ENCODE results near the gene GUK1. TPM values are rescaled to one million over a fixed set of nuclear protein-coding genes. Genes with fewer than 3 reads are reported as not detected.

The GUK1 gene
- total and polyA plus RNA-seq, 5 experiments from 2014 or later: 189 to 466 (median 369) TPM

DNA sequence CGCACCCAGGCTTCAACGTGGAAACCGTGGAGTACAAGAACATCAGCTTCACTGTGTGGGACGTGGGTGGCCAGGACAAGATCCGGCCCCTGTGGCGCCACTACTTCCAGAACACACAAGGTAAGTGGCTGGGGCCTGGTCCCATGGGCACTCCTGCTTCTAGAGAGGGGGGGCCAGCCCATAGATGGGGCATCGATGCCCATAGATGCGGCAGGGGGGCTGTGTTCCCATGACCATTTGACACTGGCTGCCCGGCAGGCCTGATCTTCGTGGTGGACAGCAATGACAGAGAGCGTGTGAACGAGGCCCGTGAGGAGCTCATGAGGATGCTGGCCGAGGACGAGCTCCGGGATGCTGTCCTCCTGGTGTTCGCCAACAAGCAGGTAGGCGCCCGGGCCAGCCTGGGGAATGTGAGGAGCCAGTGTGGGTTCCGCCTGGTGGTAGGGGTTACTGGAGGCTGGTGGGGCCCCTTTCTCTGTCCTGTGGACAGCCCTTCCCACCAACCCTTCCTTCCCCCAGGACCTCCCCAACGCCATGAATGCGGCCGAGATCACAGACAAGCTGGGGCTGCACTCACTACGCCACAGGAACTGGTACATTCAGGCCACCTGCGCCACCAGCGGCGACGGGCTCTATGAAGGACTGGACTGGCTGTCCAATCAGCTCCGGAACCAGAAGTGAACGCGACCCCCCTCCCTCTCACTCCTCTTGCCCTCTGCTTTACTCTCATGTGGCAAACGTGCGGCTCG, 42.6 kb upstream of the GUK1 start:
- ATAC-seq (no peak), DNase-seq (no peak)
- H3K27ac Mint-ChIP-seq: peak overlapping the region in 4 of 10 donors; percentile 10 to 68 (median 58)
- POLR2A ChIA-PET: interaction anchor here (2.7 kb wide), 1 partner anchor 15 kb away, joined by 14 read pairs; the partner anchor contains the start of gene ARF1
- H3K4me1 Mint-ChIP-seq: peaks cover 17 to 44% (median 41%) of the 10 kb centered on the region in 4 donors
- peak overlapping the region in 2 of 10 donors; percentile 45 to 60 for H3K4me3 Mint-ChIP-seq
- no peaks in the 10 kb centered on the region for H3K27me3 Mint-ChIP-seq
- H3K36me3 Mint-ChIP-seq: peaks cover 6 to 56% (median 14%) of the 10 kb centered on the region in 3 donors
- peaks cover 0 to 14% (median 7%) of the 10 kb centered on the region in 9 donors for H3K9me3 Mint-ChIP-seq

DNA sequence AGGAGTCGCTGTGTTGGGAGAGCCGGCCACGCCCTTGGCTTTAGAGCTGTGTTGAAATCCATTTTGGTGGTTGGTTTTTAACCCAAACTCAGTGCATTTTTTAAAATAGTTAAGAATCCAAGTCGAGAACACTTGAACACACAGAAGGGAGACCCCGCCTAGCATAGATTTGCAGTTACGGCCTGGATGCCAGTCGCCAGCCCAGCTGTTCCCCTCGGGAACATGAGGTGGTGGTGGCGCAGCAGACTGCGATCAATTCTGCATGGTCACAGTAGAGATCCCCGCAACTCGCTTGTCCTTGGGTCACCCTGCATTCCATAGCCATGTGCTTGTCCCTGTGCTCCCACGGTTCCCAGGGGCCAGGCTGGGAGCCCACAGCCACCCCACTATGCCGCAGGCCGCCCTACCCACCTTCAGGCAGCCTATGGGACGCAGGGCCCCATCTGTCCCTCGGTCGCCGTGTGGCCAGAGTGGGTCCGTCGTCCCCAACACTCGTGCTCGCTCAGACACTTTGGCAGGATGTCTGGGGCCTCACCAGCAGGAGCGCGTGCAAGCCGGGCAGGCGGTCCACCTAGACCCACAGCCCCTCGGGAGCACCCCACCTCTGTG, 41.7 kb upstream of the GUK1 start:
- Mint-ChIP-seq H3K4me3 (peak overlapping the region in 1 of 10 donors; percentile 32), H3K4me1 (peaks cover 18 to 43% (median 41%) of the 10 kb centered on the region in 4 donors), H3K9me3 (peaks cover 0 to 14% (median 7%) of the 10 kb centered on the region in 9 donors), H3K27me3 (peaks cover 0 to 1% (median 0%) of the 10 kb centered on the region in 5 donors), H3K36me3 (peaks cover 6 to 50% (median 14%) of the 10 kb centered on the region in 3 donors), H3K27ac (peak overlapping the region in 4 of 10 donors; percentile 17 to 68 (median 50))
- POLR2A ChIA-PET: interaction anchor here (2.7 kb wide), 1 partner anchor 16 kb away, joined by 14 read pairs; the partner anchor contains the start of gene ARF1
- DNase-seq: no peak
- no peak for ATAC-seq

DNA sequence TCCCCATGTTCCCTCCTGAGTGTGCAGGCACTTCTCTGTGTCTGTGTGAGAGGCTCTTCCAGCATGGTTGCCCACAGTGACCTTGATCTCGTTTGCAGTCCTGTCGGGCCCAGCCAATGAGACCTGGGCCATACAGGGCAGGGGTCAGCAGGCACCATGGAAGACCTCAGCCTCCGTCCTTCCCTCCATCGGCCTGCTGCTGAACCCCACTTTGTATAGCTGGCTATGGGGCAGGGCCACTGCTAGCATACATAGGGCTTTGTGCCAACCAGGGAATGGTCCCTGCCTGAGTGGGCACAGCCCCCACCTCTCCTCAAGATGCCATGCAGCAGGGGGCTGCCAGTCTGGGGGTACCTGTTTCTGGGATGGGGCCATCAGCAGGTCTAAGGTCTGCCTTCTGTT, 40.7 kb upstream of the GUK1 start:
- peaks cover 0 to 13% (median 7%) of the 10 kb centered on the region in 9 donors for H3K9me3 Mint-ChIP-seq
- POLR2A ChIA-PET: interaction anchor here (0.8 to 2.7 kb wide), 6 partner anchors 9 to 67 kb away, joined by 3 to 14 read pairs (median 4); partner anchors contain the start of genes ARF1, IBA57 and MRPL55
- peaks cover 20 to 47% (median 45%) of the 10 kb centered on the region in 4 donors for H3K4me1 Mint-ChIP-seq
- H3K36me3 Mint-ChIP-seq: peaks cover 6 to 50% (median 11%) of the 10 kb centered on the region in 3 donors
- H3K27me3 Mint-ChIP-seq: peaks cover 0 to 1% (median 0%) of the 10 kb centered on the region in 5 donors
- DNase-seq (peak in 1 of 10 donors; percentile 38), ATAC-seq (no peak)
- H3K27ac Mint-ChIP-seq: peak overlapping the region in 6 of 10 donors; percentile 17 to 93 (median 49)
- no peak overlapping the region for H3K4me3 Mint-ChIP-seq

DNA sequence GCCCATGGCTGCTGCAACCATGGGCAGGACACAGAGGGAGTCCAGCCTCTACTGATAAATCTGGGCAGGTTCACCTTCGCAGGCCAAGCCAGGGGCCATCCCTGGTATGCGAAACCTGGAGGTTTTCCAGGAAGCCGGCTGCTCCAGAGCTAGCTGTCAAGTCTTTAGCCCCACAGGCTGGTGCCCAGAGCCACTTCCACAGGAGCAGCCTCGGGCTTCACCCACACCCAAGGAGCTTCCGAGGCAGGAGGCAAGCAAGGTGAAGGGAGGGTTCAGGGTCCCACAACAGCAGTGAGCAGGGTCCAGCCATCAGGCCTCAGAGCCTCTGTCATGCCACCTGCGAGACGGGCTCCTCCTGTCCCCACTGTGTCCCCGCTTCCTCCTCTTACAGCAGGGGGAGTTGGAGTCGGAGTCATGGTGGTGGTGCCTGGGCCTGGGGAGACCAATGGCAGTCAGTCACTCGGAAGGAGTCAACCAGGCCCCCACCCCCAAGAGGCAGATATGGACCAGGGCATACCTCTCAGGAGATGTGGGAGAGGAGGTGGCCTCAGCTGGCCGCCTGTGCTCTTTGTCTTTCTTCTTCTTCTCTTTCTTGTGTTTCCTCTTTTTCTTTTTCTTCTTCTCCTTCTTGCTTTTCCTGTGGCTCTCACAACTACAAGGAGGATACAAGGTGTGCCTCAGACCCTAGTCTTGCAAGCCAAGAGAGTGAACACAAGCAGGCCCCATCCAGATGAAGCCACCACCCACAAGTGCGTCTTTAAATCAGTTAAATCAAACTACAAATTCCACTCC, 39.1 kb upstream of the GUK1 start:
- no peak for ATAC-seq
- POLR2A ChIA-PET: interaction anchor here (1.5 kb wide), 1 partner anchor 19 kb away, joined by 3 read pairs; the partner anchor contains the start of gene ARF1
- H3K4me3 Mint-ChIP-seq: peak overlapping the region; percentile 24 to 98 (median 78)
- peaks cover 0 to 1% (median 0%) of the 10 kb centered on the region in 5 donors for H3K27me3 Mint-ChIP-seq
- H3K4me1 Mint-ChIP-seq: peaks cover 10 to 34% (median 32%) of the 10 kb centered on the region in 4 donors
- peak overlapping the region; percentile 63 to 93 (median 90) for H3K27ac Mint-ChIP-seq
- peak in 1 of 10 donors; percentile 56 for DNase-seq
- peaks cover 0 to 40% (median 0%) of the 10 kb centered on the region in 3 donors for H3K36me3 Mint-ChIP-seq
- no peaks in the 10 kb centered on the region for H3K9me3 Mint-ChIP-seq

DNA sequence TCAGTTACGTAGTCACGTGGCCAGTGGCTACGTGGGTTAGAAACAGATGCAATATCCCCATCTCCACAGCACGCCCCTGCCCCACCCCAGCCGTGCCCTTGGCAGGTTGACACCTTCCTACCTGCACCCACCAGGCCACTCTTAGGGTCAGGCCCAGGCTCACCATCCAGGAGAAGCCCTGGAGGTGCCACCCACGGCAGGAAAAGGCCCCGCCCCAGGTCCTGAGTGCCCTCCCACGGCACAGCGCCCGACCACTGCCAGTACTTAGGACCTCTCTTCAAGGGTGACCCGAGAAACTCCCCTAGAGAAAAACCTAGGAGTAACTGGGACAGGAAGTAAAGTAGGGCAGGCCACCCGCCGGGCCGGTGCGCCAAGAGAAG, 38.5 kb upstream of the GUK1 start:
- peaks cover 10 to 31% (median 30%) of the 10 kb centered on the region in 4 donors for H3K4me1 Mint-ChIP-seq
- ATAC-seq (no peak), DNase-seq (peak in 1 of 10 donors; percentile 61)
- H3K4me3 Mint-ChIP-seq: peak overlapping the region; percentile 24 to 98 (median 78)
- no peaks in the 10 kb centered on the region for H3K9me3 Mint-ChIP-seq
- POLR2A ChIA-PET: no interaction called here
- peak overlapping the region; percentile 63 to 93 (median 90) for H3K27ac Mint-ChIP-seq
- peaks cover 0 to 1% (median 0%) of the 10 kb centered on the region in 5 donors for H3K27me3 Mint-ChIP-seq
- H3K36me3 Mint-ChIP-seq: peaks cover 0 to 41% (median 0%) of the 10 kb centered on the region in 3 donors

DNA sequence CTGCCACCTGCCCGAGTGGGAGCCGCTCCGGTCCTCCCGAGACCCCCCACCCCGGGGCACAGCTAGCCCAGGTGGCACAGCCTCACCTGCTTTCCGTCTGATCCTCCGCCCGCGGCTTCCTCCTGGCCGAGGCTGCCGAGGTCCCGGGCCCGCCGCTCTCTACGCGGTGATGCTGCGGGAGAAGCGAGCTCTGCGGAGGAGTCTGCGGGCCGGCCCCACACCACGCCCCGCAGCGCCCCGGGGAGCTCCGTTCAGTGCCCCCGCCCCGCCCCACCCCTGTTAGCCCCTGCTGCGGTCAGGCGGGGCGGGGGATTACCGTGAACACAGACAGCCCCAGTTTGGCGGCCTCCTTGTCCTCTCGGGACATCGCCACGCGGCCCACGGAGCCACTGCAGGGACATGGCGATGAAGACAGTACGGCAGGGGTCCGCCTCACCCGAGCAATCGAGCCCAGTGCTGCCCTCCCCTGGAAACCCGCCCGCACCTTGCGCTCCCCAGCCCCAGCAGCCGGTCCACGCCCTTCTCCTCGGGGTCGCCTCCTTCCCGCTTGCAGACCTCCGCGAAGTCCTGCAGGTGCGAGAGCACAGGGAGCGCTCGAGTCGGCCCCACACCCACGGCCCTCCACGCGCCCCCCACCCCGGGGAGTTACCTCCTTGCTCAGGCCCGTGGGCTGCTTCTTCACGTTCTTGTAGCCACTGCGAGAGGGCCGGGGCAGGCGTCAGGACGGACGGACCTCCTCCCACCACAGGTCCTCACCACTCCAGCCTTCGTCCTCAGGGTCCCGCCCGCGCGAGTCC, 37.9 kb upstream of the GUK1 start:
- POLR2A ChIA-PET: interaction anchor here (0.5 to 0.7 kb wide), 2 partner anchors 16 to 305 kb away, joined by 3 to 4 read pairs; partner anchors contain the start of gene TRIM11
- peaks cover 0 to 43% (median 0%) of the 10 kb centered on the region in 3 donors for H3K36me3 Mint-ChIP-seq

DNA sequence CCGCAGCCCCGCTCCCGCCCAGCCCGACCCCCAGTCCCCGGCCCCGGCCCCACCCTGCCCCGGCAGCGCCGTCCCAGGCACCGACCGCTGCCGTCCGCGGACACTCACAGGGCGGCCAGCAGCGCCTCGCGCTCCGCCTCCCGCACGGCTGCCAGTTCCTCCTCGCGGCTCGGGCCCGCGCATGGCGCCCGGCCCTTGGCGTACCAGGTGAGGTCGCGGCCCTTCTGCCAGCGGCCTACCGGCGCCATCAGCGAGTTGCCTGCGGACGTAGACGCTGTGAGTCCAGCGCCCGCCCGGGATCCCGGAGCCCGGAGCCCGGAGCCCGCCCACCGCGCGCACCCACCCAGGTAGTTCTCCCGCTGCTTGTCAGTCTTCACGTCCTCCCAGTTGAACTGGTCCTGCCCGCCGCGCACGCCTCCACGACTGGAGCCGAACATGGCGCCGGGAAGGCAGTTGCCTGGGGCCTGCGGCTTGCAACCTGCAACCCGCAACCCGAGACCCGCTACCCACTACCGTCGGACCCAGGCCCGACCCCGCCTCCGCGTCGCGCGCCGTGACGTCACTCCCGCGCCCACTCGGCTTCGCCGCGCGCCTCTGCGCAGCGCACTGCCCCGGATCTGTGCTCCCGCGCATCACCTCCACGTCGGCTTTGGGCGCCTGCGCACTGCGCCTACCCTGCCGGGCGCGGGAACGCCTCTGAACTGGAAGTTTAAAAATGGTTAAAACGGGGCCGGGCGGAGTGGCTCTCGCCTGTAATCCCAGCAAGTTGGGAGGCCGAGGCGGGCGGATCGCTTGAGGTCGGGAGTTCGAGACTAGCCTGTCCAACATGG, 37.1 kb upstream of the GUK1 start, which contains the start of gene C1orf35:
TSS of gene C1orf35 (minus strand) at position 535 of the 830 bp plus-strand sequence. CDS start at position 437, 98 bp downstream.
- Mint-ChIP-seq H3K4me3 (peak within 1 kb of the TSS; percentile 91 to 98 (median 92)), H3K36me3 (peaks cover 0 to 39% (median 0%) of the 10 kb centered on the region in 3 donors)
- POLR2A ChIA-PET: interaction anchor here (0.8 to 1.1 kb wide), 2 partner anchors 20 to 62 kb away, joined by 4 to 7 read pairs; partner anchors contain the start of genes ARF1 and IBA57

More for the DNA sequence above, 37.9 kb upstream of the GUK1 start:
- DNase-seq: peak; percentile 45 to 79 (median 60)
- H3K4me1 Mint-ChIP-seq: peaks cover 10 to 34% (median 32%) of the 10 kb centered on the region in 4 donors
- H3K9me3 Mint-ChIP-seq: no peaks in the 10 kb centered on the region
- peaks cover 0 to 1% (median 0%) of the 10 kb centered on the region in 5 donors for H3K27me3 Mint-ChIP-seq
- H3K4me3 Mint-ChIP-seq: peak overlapping the region; percentile 65 to 98 (median 80)
- peak; percentile 55 to 61 for ATAC-seq
- peak overlapping the region in 9 of 10 donors; percentile 25 to 95 (median 88) for H3K27ac Mint-ChIP-seq

DNA sequence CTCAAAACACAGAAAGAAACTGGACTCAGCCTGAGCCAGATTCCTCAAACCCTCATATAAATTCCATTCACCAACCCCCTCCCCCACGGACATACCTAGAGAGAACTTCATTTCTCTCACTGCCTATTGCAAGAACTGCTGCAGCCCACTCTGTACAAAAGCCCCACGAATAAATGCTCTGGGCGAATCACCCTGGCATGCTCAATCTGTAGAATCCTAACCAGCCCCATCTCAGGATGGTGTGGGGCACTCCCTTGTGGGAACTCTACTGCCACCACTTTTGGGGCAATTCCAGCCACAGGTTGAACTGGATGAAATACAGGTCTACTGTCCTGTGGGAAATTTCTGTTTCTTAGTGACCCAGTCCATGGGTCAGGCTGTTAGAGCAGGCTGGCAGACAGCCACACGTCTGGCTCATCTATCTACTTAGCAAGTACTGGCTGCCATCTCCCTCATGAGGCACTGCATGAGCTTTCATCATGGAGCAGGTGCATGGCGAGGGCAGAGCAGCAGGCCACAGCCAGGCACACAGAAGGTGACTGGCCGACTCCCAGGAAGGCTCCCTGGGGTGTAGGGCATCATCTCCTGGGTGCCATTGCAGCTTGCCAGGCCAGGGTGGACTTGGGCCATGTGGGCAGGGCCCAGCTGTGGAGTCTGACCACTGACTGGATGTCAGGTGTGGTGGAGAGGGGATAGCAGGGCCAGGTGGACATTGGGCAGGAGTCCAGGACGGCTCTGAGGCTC, 35.4 kb upstream of the GUK1 start:
- peaks cover 0 to 24% (median 0%) of the 10 kb centered on the region in 3 donors for H3K36me3 Mint-ChIP-seq
- POLR2A ChIA-PET: interaction anchor here (1.0 to 2.6 kb wide), 3 partner anchors 16 to 61 kb away, joined by 3 to 11 read pairs (median 7); partner anchors contain the start of genes ARF1 and IBA57
- peaks cover 0 to 1% (median 0%) of the 10 kb centered on the region in 5 donors for H3K27me3 Mint-ChIP-seq
- no peaks in the 10 kb centered on the region for H3K9me3 Mint-ChIP-seq
- peak overlapping the region; percentile 46 to 98 (median 86) for H3K4me3 Mint-ChIP-seq
- no peak for ATAC-seq
- H3K27ac Mint-ChIP-seq: peak overlapping the region in 8 of 10 donors; percentile 59 to 98 (median 83)
- peaks cover 14 to 45% (median 42%) of the 10 kb centered on the region in 4 donors for H3K4me1 Mint-ChIP-seq
- no peak for DNase-seq

More for the DNA sequence above, 37.1 kb upstream of the GUK1 start, which contains the start of gene C1orf35:
- peak; percentile 89 to 96 (median 94) for DNase-seq
- peak; percentile 80 to 81 for ATAC-seq
- Mint-ChIP-seq H3K4me1 (peaks cover 10 to 35% (median 33%) of the 10 kb centered on the region in 4 donors), H3K9me3 (no peaks in the 10 kb centered on the region), H3K27me3 (peaks cover 0 to 1% (median 0%) of the 10 kb centered on the region in 5 donors), H3K27ac (peak within 1 kb of the TSS; percentile 88 to 98 (median 95))

DNA sequence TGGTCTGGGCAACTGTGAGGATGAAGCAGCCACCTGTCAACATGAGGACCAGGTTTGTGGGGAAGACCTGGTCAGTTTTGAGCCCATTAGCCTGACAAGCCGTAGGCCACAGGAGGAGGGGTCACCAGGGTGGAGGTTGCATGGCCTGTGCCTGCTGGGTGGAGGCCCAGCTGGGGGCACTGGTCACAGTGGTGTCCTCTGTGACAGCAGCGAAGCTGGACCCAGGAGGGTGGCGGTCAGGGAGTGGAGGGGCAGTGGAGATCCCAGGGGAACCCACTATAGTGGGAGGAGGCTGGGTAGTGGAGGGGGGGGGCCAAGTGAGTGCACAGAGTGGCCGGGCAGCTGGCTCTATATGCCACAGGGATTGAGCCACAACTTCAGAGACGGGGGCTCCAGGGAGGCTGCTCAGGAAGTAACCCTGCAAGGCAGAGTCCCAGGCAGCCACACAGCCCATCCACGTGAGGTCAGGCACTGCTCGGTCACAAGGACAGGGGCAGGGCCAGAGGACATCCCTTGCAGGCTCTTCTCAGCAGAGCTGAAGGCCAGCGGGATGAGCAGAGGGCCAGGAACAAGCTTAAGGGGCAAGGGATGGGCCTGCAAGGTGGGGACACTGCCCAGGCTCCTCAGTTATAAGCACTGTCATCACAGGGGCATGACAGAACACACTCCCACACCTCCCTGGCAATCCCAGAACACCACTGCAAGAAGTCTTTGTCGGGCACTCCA, 34.6 kb upstream of the GUK1 start:
- H3K4me1 Mint-ChIP-seq: peaks cover 17 to 51% (median 49%) of the 10 kb centered on the region in 4 donors
- no peaks in the 10 kb centered on the region for H3K9me3 Mint-ChIP-seq
- H3K4me3 Mint-ChIP-seq: peak overlapping the region in 4 of 10 donors; percentile 20 to 32 (median 27)
- peaks cover 0 to 1% (median 0%) of the 10 kb centered on the region in 5 donors for H3K27me3 Mint-ChIP-seq
- POLR2A ChIA-PET: interaction anchor here (1.0 to 2.6 kb wide), 3 partner anchors 17 to 60 kb away, joined by 3 to 11 read pairs (median 4); partner anchors contain the start of genes ARF1 and IBA57
- H3K36me3 Mint-ChIP-seq: peaks cover 0 to 20% (median 0%) of the 10 kb centered on the region in 3 donors
- ATAC-seq: no peak
- DNase-seq: no peak
- peak overlapping the region in 4 of 10 donors; percentile 15 to 59 (median 28) for H3K27ac Mint-ChIP-seq

Measured in naive thymus-derived CD8-positive, alpha-beta T cell (primary cell).